Lower leg skin (tissue), 4 donors: ENCODE measurements around the gene NTM. TPM values are rescaled to one million over a fixed set of nuclear protein-coding genes. Genes with fewer than 3 reads are reported as not detected.

Experiments used
- DNase-seq, 2 donors: peaks; one replicate each; pipeline ENCODE4 v3.0.0-alpha.2; 2019; ENCODE audit warnings: low spot score in 2 of 2
- H3K4me3 ChIP-seq: fragments of 200-600 bp; sonication (generic); 2 replicates; pipeline ENCODE4 v1.5.1; 2017; ENCODE audit warnings: mild to moderate bottlenecking, low read depth; ENCODE audit not compliant: poor library complexity, severe bottlenecking
- CTCF ChIP-seq, 3 donors: fragments of 450-650 bp; IDR thresholded peaks; one replicate each; pipeline ENCODE4 v1.5.1; 2016; ENCODE audit warnings: antibody characterized with exemption in 3 of 3, mild to moderate bottlenecking in 3 of 3, moderate library complexity in 2 of 3
- POLR2A ChIP-seq, 2 donors: fragments of 450-650 bp; IDR thresholded peaks; one replicate each; pipeline ENCODE4 v1.6.1; 2016 to 2017; ENCODE audit warnings: antibody characterized with exemption in 2 of 2, mild to moderate bottlenecking in 1 of 2, moderate library complexity in 1 of 2
- WGBS, 2 donors: methylation state at CpG; one replicate each; pipeline ENCODE4 v1.1.5; 2018; 5-methylcytosine and 5-hydroxymethylcytosine counted together
- intact Hi-C: fragments of 100-400 bp; cut with DNase I; formaldehyde crosslinking; loops from one replicate; pipeline ENCODE4 v1.15.0; 2023; ENCODE audit warnings: low total_unique reads
- total RNA-seq, 4 donors: library from RNA; depleted of rRNA; stranded (reverse); fragments of >200 nt; gene quantifications; one replicate each; pipeline ENCODE4 v1.1.0, GENCODE V29; 2016

The NTM gene
- total RNA-seq, 4 donors from 2014 or later, result 2.8 to 5.7 (median 4.9) TPM

GRCh38 chr11:131717616-131718015 is 347.2 kb downstream of the NTM start:
- intact Hi-C loops, result no loop called here
- H3K4me3 ChIP-seq, result no peak overlapping the region
- DNase-seq, result no peak
- TF ChIP-seq CTCF (IDR thresholded peaks at IDR 0.05) (no peak), POLR2A (IDR thresholded peaks at IDR 0.05) (no peak)
- WGBS, 2 donors, result 38 to 64% methylated on average over 2 of the region's 2 CpGs

- TF ChIP-seq CTCF (IDR thresholded peaks at IDR 0.05) (no peak), POLR2A (IDR thresholded peaks at IDR 0.05) (no peak)
- H3K4me3 ChIP-seq, result no peak overlapping the region
- no peak for DNase-seq
- WGBS, 2 donors, result 86 to 88% methylated on average over 8 of the region's 8 CpGs
- intact Hi-C loops, result no loop called here
These were observed 352.7 kb downstream of the NTM start for GRCh38 chr11:131723088-131723487.

- intact Hi-C loops, result no loop called here
- TF ChIP-seq CTCF (IDR thresholded peaks at IDR 0.05) (no peak), POLR2A (IDR thresholded peaks at IDR 0.05) (no peak)
- H3K4me3 ChIP-seq, result no peak overlapping the region
- no peak for DNase-seq
- WGBS, 2 donors, result 60 to 65% methylated on average over 10 of the region's 10 CpGs
These were observed 354.1 kb downstream of the NTM start for GRCh38 chr11:131724436-131724975.

- DNase-seq, result no peak
- intact Hi-C loops, result no loop called here
- WGBS, 2 donors, result 23 to 41% methylated on average over 4 of the region's 4 CpGs
- TF ChIP-seq CTCF (IDR thresholded peaks at IDR 0.05) (no peak), POLR2A (IDR thresholded peaks at IDR 0.05) (no peak)
- no peak overlapping the region for H3K4me3 ChIP-seq
These were observed 364.5 kb downstream of the NTM start for GRCh38 chr11:131734871-131735270.

- WGBS, 2 donors, result 33 to 36% methylated on average over 7 of the region's 7 CpGs
- DNase-seq, result no peak
- intact Hi-C loops, result no loop called here
- TF ChIP-seq CTCF (IDR thresholded peaks at IDR 0.05) (no peak), POLR2A (IDR thresholded peaks at IDR 0.05) (no peak)
- no peak overlapping the region for H3K4me3 ChIP-seq
These were observed 366.9 kb downstream of the NTM start for GRCh38 chr11:131737357-131737756.

GRCh38 chr11:131739243-131739882 is 368.9 kb downstream of the NTM start:
- no peak for TF ChIP-seq CTCF (IDR thresholded peaks at IDR 0.05)
- no peak for TF ChIP-seq POLR2A (IDR thresholded peaks at IDR 0.05)
- WGBS, 2 donors, result 68 to 72% methylated on average over 11 of the region's 11 CpGs
- H3K4me3 ChIP-seq, result no peak overlapping the region
- DNase-seq, result no peak
- intact Hi-C loops, result no loop called here
